ENCODE data around the gene HMCES.

- no peak for TF ChIP-seq CTCF (IDR thresholded peaks at IDR 0.05)
- TF ChIP-seq POLR2A (IDR thresholded peaks at IDR 0.05), result no peak
Observed at GRCh38 chr3:129312671-129313414, 34.2 kb downstream of the HMCES start.
